HPDE6-E6E7 (cell line): ENCODE results near the gene OSBPL6.
A peak's percentile ranks its signal among the peaks of the same experiment; 100 is the strongest.

Source experiments
- DNase-seq: peaks from one replicate; pipeline ENCODE4 v3.0.0; 2011; ENCODE audit warnings: missing footprints; ENCODE audit errors: extremely low spot score

The OSBPL6 gene

GRCh38 chr2:178271629-178272333 lies 77.5 kb downstream of the OSBPL6 start:
- DNase-seq: no peak

GRCh38 chr2:178273787-178274360 lies 79.6 kb downstream of the OSBPL6 start:
- no peak for DNase-seq

GRCh38 chr2:178275600-178275999 lies 81.3 kb downstream of the OSBPL6 start:
- no peak for DNase-seq

- DNase-seq: no peak
Measured at GRCh38 chr2:178277741-178278197, 83.5 kb downstream of the OSBPL6 start.

GRCh38 chr2:178279142-178279541 lies 84.8 kb downstream of the OSBPL6 start:
- peak; percentile 45 for DNase-seq

GRCh38 chr2:178279636-178280035 lies 85.3 kb downstream of the OSBPL6 start:
- DNase-seq: no peak

GRCh38 chr2:178280244-178280852 lies 86.0 kb downstream of the OSBPL6 start:
- DNase-seq: no peak

GRCh38 chr2:178282075-178282815 lies 87.9 kb downstream of the OSBPL6 start:
- peak; percentile 33 for DNase-seq

- no peak for DNase-seq
Measured at GRCh38 chr2:178283341-178283918, 89.1 kb downstream of the OSBPL6 start.

- no peak for DNase-seq
Measured at GRCh38 chr2:178284613-178285286, 90.4 kb downstream of the OSBPL6 start.

- no peak for DNase-seq
Measured at GRCh38 chr2:178285287-178285615, 90.9 kb downstream of the OSBPL6 start.

GRCh38 chr2:178286636-178287035 lies 92.3 kb downstream of the OSBPL6 start:
- DNase-seq: no peak

- DNase-seq: no peak
Measured at GRCh38 chr2:178287652-178288344, 93.5 kb downstream of the OSBPL6 start.

GRCh38 chr2:178291703-178292102 lies 97.4 kb downstream of the OSBPL6 start:
- no peak for DNase-seq

- no peak for DNase-seq
Measured at GRCh38 chr2:178292586-178292985, 98.3 kb downstream of the OSBPL6 start.

GRCh38 chr2:178295115-178295514 lies 100.8 kb downstream of the OSBPL6 start:
- DNase-seq: no peak

GRCh38 chr2:178295906-178296305 lies 101.6 kb downstream of the OSBPL6 start:
- no peak for DNase-seq

- DNase-seq: no peak
Measured at GRCh38 chr2:178296394-178297090, 102.2 kb downstream of the OSBPL6 start.

GRCh38 chr2:178297091-178297411 lies 102.7 kb downstream of the OSBPL6 start:
- DNase-seq: no peak

- peak; percentile 53 for DNase-seq
Measured at GRCh38 chr2:178298785-178299212, 104.5 kb downstream of the OSBPL6 start.
